HG02885 (cell line): Measurements from ENCODE around the gene DUSP22.

ENCODE experiments used
- ATAC-seq: cut with Tn5 transposase; IDR thresholded peaks from one replicate; pipeline ENCODE4 v1.9.1; 2021; ENCODE audit warnings: mild to moderate bottlenecking; ENCODE audit not compliant: unreplicated experiment, poor library complexity

DUSP22 gene

GRCh38 chr6:294656-295565 lies 2.6 kb downstream of the DUSP22 start:
- no peak for ATAC-seq

GRCh38 chr6:296151-297122 lies 4.2 kb downstream of the DUSP22 start:
- ATAC-seq: no peak

DNA sequence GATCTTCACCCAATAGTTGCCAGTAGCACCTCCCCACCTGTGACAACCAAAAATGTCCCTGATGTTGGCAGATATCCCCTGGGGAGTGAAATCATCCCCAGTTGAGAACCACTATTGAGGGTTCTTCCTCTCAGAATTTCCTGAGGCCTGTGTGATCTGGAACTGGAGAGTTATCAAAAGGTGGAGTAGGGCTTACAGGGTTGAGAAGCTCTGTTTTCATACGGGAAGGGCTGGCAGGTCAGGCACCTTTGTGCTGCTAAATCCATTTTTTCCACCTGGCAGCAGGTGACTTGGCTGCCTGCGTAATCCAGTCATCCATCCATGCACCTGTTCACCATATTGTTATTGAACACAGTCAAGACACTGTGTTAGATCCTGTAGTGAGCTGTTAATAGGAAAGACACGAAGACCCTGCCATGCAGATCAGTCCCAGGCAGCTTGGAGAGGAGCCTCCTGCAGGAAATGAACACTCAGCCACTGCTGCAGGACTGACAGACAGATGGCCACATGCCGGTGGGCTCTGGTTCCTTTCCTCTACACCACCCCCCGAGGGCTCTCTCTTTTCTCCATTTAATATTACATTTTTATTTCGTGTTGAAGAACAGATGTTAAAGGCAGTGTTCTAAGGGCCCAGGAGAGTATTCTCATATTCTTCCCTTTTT lies 5.4 kb downstream of the DUSP22 start:
- no peak for ATAC-seq

DNA sequence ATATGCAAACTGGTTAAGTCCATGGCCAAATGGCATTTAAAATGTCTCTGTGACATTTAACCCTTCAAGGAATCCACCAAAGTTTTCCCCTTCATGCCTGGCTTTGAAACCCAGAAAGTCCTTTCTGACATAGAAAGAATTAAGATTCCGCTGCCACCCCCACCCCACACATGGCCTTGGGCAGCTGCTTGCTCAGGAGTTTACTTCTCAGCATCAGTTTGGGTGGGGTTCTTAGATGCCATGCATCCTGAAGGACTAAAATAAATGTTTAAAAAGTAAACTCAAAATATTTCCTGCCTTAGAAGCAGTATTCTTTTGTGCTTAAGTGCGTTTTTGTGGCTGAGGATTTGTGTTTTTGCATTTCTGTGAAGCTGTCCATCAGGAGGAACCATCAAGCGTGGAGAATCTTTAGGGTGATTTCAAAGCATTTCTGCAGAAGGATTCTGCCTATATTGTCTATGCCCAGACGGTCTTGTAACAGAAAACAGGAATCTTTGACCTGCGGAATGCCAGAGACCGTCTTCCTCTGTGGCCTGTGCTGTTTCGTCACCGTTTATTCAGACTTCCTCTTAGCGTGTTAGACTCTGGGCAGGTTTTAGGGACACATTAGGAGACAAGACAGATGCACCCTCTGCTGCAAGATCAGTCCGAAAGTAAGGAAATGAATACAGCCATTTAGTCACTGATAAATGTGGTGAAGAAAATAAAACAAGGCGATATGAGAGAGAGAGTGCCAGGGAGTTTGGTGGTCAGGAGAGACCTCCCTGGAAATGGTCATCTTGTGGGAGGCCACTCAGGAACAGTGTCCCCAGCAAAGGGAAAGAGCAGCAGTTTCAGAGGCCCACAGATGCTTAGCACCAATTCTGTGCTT lies 6.2 kb downstream of the DUSP22 start:
- ATAC-seq: no peak

DNA sequence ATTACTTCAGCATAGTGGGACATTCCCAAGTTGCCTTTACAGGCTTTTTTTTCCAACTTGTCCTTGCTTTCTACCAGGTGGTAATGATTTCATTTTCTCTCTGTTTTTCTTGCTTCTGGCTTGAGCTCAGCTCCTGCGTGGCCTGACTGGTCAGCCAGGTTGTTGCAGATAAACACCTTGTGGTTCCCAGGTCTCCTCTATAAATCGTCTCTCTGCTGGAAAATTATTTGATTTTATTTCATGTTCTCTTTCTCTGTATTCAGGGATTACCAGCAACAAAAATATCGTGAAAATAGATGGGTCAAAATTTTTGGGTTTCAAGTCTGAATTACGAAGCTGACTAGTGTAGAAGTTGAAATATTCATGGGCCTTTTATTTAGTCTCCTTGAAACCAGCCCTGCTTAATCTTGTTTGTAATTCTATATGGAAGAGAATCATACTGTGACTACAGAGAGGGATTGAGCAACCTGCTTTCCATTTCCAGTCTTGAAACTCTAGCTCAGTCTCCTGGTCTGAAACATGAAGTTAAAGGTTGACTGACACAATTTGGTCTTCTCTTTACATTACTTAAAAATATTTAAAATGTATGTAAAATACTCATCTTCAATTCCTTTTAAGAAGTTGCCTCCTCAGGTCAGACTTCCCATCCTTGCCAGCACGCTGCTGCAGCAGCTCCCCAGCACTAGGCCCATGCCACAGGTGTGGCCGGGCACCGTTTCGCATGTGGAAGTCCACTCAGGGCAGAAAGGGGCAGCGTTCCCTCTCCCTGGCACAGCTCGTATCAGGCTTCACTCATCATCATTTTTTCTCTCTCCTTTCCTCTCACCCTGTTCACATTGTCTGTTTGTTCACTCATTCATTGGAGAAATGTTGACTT lies 7.1 kb downstream of the DUSP22 start:
- no peak for ATAC-seq

GRCh38 chr6:300026-300425 lies 7.7 kb downstream of the DUSP22 start:
- ATAC-seq: no peak

DNA sequence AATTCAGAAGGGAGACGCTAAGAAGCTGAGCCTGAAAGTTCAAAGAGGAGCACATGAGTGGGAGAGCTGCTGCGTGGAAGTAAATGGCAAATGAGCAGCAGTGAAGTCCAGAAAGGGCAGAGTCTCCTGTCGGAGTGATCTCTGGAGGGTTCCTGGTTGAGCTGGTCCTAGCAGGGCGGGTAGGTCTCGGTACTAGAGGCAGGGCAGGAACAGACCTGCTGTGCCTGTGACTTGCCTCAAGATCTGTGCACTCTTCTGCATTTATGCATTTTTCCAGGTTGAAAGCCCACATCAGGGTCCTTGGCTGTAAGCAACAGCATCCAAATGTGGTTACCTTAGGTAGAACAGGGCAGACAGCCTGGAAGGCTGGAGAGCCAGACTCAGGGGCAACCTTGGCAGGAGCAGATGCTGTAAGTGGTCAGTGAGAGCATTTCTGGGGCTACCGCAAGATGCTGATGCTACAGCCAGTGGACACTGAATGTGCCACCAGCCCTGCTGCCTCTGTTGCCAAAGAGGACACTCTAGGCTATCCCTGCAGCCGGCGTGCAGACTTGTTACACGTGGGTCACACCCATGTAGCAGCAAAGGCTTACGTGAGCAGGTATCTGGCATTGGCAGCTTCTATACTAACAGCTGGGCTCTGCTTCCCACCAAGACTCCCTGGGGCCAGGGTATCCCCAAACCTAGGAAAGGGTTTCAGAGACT lies 8.4 kb downstream of the DUSP22 start:
- no peak for ATAC-seq

GRCh38 chr6:301526-301925 lies 9.2 kb downstream of the DUSP22 start:
- ATAC-seq: no peak

DNA sequence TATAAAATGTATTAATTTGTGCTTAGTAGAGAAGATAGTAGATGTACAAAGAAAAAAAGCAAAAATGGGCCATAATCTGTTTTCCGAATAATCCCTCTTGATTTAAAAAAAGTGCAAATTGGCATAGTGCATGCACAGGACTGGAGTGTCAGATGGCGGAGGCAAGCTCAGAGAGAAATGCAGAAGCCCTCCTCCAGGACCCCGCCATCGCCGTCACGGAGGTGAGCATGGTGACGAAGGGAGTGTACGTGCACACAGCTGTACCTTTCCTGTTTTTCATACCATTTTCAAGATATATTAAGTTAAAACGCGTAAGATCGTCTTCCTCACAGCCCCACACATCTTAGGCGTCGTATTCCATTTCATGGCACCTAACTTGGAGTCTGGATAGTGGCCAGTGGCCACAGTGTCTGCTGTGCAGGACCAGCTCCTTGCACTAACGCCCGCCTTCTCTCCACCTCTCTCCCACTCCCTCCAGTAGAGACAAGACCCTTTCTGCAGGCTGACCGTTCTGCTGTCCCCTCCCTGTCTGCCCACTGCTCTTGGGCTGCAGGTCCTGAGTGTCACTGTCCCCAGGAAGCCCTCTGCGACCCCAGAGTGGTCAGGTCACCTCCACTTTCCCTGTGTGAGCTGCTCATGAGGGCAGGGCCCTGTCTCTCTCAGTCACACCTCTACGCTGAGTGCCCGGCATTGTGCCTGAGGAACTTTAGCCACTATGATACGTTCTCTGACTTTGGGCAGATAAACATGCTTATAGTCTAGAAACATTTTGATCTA lies 9.8 kb downstream of the DUSP22 start:
- no peak for ATAC-seq

DNA sequence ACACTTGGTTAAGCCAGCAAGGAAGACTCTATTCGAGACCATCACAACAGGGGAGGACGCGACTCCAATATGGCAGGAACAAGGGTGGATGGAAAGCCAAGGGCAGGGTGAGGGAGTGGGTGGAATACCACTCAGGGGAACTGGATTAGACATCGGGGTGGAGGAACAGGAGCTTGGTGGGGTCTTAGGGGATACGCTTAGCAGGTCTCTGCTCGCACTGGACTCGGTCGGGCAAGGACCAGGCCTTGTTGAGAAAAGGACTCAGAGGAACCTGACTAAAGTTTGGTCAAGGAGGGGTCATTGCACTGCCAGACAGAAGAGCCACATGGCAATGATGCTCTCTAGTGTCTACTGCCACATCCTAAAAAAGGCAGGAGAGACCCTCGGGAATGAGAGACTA lies 10.5 kb downstream of the DUSP22 start:
- no peak for ATAC-seq

- ATAC-seq: no peak
Measured at GRCh38 chr6:303263-303662, 11.0 kb downstream of the DUSP22 start.

DNA sequence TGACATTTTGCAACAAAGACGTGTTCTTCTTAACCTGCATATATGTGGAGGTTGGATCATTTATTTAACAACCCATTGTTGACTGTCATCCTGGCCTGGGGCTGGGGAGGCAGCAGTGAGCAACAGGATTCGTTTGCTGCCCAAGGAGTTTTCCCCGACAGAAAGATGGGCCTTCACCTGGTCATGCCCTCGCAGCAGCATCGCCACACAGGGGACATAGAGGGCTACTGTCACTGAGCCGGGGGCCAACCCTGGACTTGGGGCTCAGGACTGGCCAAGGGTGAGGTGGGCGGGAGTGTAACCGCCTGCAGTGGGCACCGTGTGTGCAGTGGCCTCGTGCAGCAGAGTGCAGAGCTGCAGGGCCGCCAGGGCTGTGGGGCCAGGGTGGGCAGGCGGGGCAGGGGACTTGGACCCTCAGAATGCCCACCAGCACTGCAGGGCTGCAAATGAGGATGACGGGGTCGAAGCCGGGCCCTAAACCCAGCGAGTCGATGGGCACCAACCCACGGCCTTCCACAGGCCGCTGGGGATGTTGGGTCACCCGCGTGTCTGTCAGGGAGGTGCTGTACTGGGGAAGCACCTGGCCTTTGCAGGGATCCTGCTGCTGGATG lies 11.8 kb downstream of the DUSP22 start:
- ATAC-seq: no peak

GRCh38 chr6:304833-305370 lies 12.6 kb downstream of the DUSP22 start:
- peak; percentile 28 for ATAC-seq

GRCh38 chr6:305371-306206 lies 13.3 kb downstream of the DUSP22 start:
- peak; percentile 71 for ATAC-seq

GRCh38 chr6:306641-307061 lies 14.4 kb downstream of the DUSP22 start:
- ATAC-seq: no peak
